Measurements from ENCODE around the gene ZNF768. TPM values are rescaled to one million over a fixed set of nuclear protein-coding genes. Genes with fewer than 3 reads are reported as not detected.
"Not testable (repeated sequence)": the region's sequence is repeated elsewhere in the genome, so short reads cannot be mapped to it uniquely, and the experiment has no call there.

Gene ZNF768
- total RNA-seq, 4 donors from 2014 or later = 19.8 to 64.8 (median 54.1) TPM

DNA sequence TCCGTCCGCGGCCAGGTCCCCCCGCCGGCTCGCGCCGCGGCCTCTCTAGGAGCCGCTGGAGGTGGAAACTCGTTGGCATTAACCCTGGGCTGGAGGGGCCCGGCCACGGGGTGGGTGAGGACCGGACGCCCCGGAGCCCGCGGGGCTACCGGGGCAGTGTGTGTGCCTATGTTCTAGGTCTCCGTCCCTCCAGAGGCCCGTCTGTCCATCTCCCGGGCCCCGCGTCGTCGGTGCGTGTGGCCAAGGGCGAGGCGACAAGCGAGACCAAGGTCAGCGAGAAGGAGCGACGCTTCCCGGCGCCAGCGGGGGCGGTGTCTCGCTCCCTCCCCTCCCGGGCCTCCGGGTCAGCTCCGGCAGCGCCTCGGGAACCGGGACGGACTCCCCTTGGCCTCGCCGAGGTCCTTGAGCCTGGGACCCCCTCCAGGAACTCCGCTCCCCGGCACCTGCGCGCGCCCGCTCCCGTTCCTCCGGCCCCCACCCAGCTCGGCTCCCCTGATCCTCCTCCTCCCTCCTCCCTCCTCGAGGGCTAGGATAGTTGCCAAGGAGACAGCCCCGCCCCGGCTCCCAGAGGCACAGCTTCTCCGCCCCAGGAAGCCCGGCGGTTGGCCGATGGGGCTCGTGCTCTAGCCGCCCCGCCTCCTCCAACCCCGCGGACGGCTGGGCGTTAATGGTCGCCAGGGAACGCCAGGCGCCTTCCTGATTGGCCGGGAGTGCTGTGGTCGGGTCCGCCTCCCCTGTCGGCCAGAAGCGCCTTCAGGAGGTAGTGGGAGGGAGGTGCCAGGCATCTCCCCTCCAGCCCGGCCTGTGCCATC lies 663 bp upstream of the ZNF768 start:
- TF ChIP-seq POLR2A (IDR thresholded peaks at IDR 0.05) = peak; percentile 73 to 85
- TF ChIP-seq, protein P1, sequence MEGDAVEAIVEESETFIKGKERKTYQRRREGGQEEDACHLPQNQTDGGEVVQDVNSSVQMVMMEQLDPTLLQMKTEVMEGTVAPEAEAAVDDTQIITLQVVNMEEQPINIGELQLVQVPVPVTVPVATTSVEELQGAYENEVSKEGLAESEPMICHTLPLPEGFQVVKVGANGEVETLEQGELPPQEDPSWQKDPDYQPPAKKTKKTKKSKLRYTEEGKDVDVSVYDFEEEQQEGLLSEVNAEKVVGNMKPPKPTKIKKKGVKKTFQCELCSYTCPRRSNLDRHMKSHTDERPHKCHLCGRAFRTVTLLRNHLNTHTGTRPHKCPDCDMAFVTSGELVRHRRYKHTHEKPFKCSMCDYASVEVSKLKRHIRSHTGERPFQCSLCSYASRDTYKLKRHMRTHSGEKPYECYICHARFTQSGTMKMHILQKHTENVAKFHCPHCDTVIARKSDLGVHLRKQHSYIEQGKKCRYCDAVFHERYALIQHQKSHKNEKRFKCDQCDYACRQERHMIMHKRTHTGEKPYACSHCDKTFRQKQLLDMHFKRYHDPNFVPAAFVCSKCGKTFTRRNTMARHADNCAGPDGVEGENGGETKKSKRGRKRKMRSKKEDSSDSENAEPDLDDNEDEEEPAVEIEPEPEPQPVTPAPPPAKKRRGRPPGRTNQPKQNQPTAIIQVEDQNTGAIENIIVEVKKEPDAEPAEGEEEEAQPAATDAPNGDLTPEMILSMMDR (IDR thresholded peaks at IDR 0.05) = peak in 4 of 6 experiments; percentile 39 to 56 (median 52)
- Histone ChIP-seq H3K4me3 (peak overlapping the region; percentile 73 to 97 (median 89)), H3K36me3 (peaks cover 0 to 15% (median 0%) of the 10 kb centered on the region in 3 donors), H3K27me3 (no peaks in the 10 kb centered on the region), H3K9me3 (no peaks in the 10 kb centered on the region), H3K27ac (peak overlapping the region; percentile 92 to 100 (median 98)), H3K4me1 (peaks cover 0 to 40% (median 2%) of the 10 kb centered on the region in 4 donors)
- peak; percentile 98 to 99 (median 99) for DNase-seq

DNA sequence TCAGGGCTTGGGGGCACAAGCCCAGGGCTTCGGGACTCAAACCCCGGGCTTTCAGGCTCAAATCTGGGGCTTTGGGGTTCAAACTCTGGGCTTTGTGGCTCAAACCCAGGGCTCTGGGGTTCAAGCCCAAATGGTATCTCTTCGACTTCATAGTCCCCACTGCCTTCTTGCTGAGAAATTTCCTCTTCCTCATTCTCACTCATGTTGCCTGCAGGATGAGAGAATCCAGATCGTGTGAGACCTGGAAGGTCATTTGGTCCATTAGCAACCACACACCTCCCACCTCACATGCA lies 576 bp downstream of the ZNF768 start:
- no peak for DNase-seq
- Histone ChIP-seq H3K4me3 (peak overlapping the region; percentile 73 to 97 (median 89)), H3K9me3 (no peaks in the 10 kb centered on the region), H3K27me3 (no peaks in the 10 kb centered on the region), H3K36me3 (peaks cover 0 to 15% (median 0%) of the 10 kb centered on the region in 3 donors), H3K4me1 (peaks cover 0 to 40% (median 2%) of the 10 kb centered on the region in 4 donors), H3K27ac (peak overlapping the region; percentile 92 to 100 (median 98))
- TF ChIP-seq POLR2A (IDR thresholded peaks at IDR 0.05) = no peak
- TF ChIP-seq, protein P1 (IDR thresholded peaks at IDR 0.05) = no peak

DNA sequence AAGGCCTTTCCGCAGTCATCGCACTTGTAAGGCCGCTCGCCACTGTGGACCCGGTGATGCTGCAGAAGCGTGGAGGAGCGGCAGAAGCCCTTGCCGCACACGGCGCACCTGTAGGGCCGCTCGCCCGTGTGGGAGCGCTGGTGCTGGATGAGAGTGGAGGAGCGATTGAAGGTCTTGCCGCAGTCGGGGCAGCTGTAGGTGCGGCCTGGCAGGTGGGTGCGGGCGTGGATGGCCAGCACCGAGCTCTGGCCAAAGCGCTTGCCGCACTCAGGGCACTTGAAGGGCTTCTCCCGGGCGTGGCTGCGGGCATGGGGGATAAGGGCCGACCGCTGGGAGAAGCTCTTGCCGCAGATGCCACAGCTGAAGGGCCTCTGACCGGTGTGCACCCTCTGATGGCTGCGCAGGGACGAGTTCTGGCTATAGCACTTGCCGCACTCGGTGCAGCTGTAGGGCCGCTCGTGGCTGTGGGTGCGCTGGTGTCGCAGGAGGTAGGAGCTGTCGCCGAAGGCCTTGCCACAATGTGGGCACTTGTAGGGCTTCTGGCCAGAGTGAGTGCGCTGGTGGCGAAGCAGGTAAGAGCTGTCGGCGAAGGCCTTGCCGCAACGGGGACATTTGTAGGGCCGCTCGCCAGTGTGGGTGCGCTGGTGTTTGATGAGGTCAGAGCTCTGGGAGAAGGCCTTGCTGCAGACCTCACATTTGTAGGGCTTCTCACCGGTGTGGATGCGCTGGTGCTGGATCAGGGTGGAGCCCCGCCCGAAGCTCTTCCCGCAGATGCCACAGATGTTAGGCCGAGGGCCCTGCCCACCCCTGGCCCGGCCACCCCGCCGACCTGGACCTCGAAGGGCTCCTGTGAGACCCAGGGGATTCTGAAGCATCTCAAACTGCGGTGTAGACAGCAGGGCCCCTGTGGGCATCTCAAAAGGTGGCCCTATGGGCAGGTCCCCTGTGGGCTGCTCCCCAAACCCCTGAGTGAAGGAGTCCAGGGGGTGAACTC lies 1.5 kb downstream of the ZNF768 start:
- Histone ChIP-seq H3K4me3 (peak overlapping the region in 1 of 4 donors; percentile 85), H3K36me3 (peaks cover 0 to 12% (median 0%) of the 10 kb centered on the region in 3 donors), H3K4me1 (peaks cover 0 to 40% (median 2%) of the 10 kb centered on the region in 4 donors), H3K9me3 (no peaks in the 10 kb centered on the region), H3K27ac (no peak overlapping the region), H3K27me3 (no peaks in the 10 kb centered on the region)
- no peak for TF ChIP-seq POLR2A (IDR thresholded peaks at IDR 0.05)
- TF ChIP-seq, protein P1 (IDR thresholded peaks at IDR 0.05) = no peak
- no peak for DNase-seq

- Histone ChIP-seq H3K27me3 (no peaks in the 10 kb centered on the region), H3K4me1 (peaks cover 0 to 40% (median 2%) of the 10 kb centered on the region in 4 donors), H3K9me3 (no peaks in the 10 kb centered on the region), H3K27ac (no peak overlapping the region), H3K36me3 (peaks cover 0 to 12% (median 0%) of the 10 kb centered on the region in 3 donors), H3K4me3 (no peak overlapping the region)
- TF ChIP-seq POLR2A (IDR thresholded peaks at IDR 0.05) = no peak
- TF ChIP-seq, protein P1 (IDR thresholded peaks at IDR 0.05) = no peak
- DNase-seq = no peak
Observed at GRCh38 chr16:30523768-30524574, 2.4 kb downstream of the ZNF768 start.

DNA sequence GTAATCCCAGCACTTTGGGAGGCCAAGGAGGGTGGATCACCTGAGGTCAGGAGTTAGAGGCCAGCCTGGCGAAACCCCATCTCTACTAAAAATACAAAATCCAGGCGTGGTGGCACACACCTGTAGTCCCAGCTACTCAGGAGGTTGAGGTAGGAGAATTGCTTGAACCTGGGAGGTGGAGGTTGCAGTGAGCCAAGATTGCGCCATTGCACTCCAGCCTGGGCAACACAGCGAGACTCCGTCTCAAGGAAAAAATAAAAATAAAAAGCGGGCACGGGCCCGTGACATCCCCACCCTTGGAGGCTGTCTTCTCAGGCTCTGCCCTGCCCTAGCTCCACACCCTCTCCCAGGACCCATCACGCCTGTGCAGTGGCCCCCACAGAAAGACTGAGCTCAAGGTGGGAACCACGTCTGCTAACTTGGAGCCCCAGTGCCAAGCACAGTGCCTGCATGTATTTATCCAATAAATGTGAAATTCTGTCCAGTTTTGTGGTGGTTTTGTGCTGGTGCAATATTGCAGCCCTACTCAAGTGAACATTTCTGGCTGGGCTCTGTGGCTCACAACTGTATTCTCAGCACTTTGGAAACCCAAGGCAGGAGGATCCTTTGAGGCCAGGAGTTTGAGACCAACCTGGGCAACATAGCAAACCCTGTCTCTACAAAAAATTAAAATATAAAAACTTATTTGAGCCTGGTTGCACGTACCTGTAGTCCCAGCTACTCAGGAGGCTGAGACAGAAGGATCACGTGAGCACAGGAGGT lies 3.5 kb downstream of the ZNF768 start:
- not testable (repeated sequence) for DNase-seq, H3K9me3 ChIP-seq, H3K4me3 ChIP-seq, H3K27me3 ChIP-seq
- Histone ChIP-seq H3K27ac (peak overlapping the region in 3 of 4 donors; percentile 46 to 87 (median 76)), H3K4me1 (peaks cover 0 to 37% (median 2%) of the 10 kb centered on the region in 4 donors), H3K36me3 (peaks cover 0 to 12% (median 0%) of the 10 kb centered on the region in 3 donors)
